AG04450 (cell line): Measurements from ENCODE around the gene PTGFRN. TPM values are rescaled to one million over a fixed set of nuclear protein-coding genes. Genes with fewer than 3 reads are reported as not detected.

ENCODE experiments used
- CTCF ChIA-PET: fragments of 300-600, 350-600 bp; formaldehyde crosslinking; extraction: SDS; loops from one replicate; lab custom pipeline; 2022; ENCODE audit warnings: antibody characterized with exemption, inconsistent platforms; lab: Charles Lee
- POLR2A ChIA-PET: fragments of 350-600 bp; formaldehyde crosslinking; extraction: SDS; loops from one replicate; lab custom pipeline; 2021; ENCODE audit warnings: antibody characterized with exemption, inconsistent platforms; lab: Yijun Ruan, JAX
- DNase-seq: peaks from one replicate; pipeline ENCODE4 v3.0.0-alpha.2; 2011; ENCODE audit warnings: low read depth, low spot score
- H3K27ac ChIP-seq: one replicate; pipeline ENCODE4 v1.5.1; 2012; ENCODE audit warnings: low read depth, low read length, control low read depth
- H3K27me3 ChIP-seq: one replicate; pipeline ENCODE4 v1.6.0; 2012; ENCODE audit warnings: low read length; ENCODE audit not compliant: control insufficient read depth, insufficient read depth
- H3K4me3 ChIP-seq: 2 replicates; pipeline ENCODE4 v1.5.1; 2011; ENCODE audit warnings: mild to moderate bottlenecking, low read depth, low read length, control low read depth
- H3K9me3 ChIP-seq: 2 replicates; pipeline ENCODE4 v1.5.1; 2012; ENCODE audit warnings: low read length; ENCODE audit not compliant: control insufficient read depth, insufficient read depth
- polyA plus RNA-seq: library from polyadenylated mRNA; depleted of rRNA; stranded (reverse); fragments of >200 nt; gene quantifications from 2 replicates; pipeline ENCODE4 v1.2.3, GENCODE V29; 2011
- TF ChIP-seq, protein P1 (sequence below): IDR thresholded peaks from 2 replicates; pipeline ENCODE4 v1.5.1; 2011; ENCODE audit warnings: low read depth, low read length, control low read depth, inconsistent platforms

Gene PTGFRN
- polyA plus RNA-seq, 1 experiment, result 0.46 TPM

- H3K4me3 ChIP-seq, result no peak overlapping the region
- POLR2A ChIA-PET, result no interaction called here
- H3K9me3 ChIP-seq, result no peaks in the 10 kb centered on the region
- TF ChIP-seq, protein P1, sequence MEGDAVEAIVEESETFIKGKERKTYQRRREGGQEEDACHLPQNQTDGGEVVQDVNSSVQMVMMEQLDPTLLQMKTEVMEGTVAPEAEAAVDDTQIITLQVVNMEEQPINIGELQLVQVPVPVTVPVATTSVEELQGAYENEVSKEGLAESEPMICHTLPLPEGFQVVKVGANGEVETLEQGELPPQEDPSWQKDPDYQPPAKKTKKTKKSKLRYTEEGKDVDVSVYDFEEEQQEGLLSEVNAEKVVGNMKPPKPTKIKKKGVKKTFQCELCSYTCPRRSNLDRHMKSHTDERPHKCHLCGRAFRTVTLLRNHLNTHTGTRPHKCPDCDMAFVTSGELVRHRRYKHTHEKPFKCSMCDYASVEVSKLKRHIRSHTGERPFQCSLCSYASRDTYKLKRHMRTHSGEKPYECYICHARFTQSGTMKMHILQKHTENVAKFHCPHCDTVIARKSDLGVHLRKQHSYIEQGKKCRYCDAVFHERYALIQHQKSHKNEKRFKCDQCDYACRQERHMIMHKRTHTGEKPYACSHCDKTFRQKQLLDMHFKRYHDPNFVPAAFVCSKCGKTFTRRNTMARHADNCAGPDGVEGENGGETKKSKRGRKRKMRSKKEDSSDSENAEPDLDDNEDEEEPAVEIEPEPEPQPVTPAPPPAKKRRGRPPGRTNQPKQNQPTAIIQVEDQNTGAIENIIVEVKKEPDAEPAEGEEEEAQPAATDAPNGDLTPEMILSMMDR, result no peak
- H3K27ac ChIP-seq, result no peak overlapping the region
- DNase-seq, result no peak
- H3K27me3 ChIP-seq, result peaks cover 45% of the 10 kb centered on the region
- CTCF ChIA-PET, result interaction anchor here (0.6 kb wide), 1 partner anchor 95 kb away, joined by 5 read pairs; no protein-coding TSS in a partner anchor
Measured at GRCh38 chr1:116911779-116912469, 2.2 kb downstream of the PTGFRN start.

- no peak overlapping the region for H3K27ac ChIP-seq
- DNase-seq, result no peak
- peaks cover 42% of the 10 kb centered on the region for H3K27me3 ChIP-seq
- no peaks in the 10 kb centered on the region for H3K9me3 ChIP-seq
- H3K4me3 ChIP-seq, result no peak overlapping the region
- ChIA-PET CTCF (no interaction called here), POLR2A (no interaction called here)
- TF ChIP-seq, protein P1, result no peak
Measured at GRCh38 chr1:116912846-116913245, 3.1 kb downstream of the PTGFRN start.

DNA sequence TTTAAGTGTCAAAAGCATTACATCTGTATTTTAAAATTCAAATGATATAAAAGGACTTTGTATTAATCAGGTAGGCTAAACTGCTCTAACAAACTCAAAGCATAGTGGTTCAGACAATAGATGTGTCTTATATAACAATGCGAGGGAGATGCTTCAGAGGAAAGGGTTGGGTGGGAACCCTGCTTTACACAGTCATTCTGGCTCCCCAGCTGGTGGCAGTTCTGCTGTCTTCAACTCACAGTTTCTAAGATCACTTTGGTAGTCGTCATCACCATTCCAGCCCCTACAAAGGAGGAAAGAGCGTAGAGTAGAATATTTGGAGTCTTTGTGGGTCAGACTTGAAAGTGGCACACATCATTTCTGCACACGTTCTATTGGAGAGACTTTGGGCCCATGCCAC, 4.2 kb downstream of the PTGFRN start:
- TF ChIP-seq, protein P1, result no peak
- CTCF ChIA-PET, result no interaction called here

DNA sequence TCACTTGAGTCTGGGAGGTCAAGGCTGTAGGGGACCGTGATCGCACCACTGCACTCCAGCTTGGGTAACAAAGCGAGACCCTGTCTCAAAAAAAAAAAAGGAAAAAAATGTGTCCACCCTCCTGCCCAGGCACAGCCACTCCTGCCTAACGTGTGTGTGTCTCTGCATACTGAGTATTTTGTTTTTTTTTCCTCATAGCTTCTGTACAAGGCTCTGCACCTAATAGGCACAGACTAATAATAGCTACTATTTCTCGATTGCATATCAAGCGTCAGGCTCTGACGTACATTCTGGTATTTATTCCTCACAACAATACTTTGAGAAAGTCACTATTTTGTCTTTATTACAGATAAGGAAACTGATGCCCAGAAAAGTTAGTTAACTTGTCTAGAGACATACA, 5.0 kb downstream of the PTGFRN start:
- Histone ChIP-seq H3K9me3 (no peaks in the 10 kb centered on the region), H3K27ac (no peak overlapping the region), H3K4me3 (no peak overlapping the region), H3K27me3 (peaks cover 31% of the 10 kb centered on the region)
- ChIA-PET CTCF (no interaction called here), POLR2A (no interaction called here)
- TF ChIP-seq, protein P1, result no peak
- no peak for DNase-seq

More for the DNA sequence above, 4.2 kb downstream of the PTGFRN start:
- no peak overlapping the region for H3K27ac ChIP-seq
- H3K4me3 ChIP-seq, result no peak overlapping the region
- H3K9me3 ChIP-seq, result no peaks in the 10 kb centered on the region
- H3K27me3 ChIP-seq, result peaks cover 38% of the 10 kb centered on the region
- POLR2A ChIA-PET, result no interaction called here
- DNase-seq, result no peak

DNA sequence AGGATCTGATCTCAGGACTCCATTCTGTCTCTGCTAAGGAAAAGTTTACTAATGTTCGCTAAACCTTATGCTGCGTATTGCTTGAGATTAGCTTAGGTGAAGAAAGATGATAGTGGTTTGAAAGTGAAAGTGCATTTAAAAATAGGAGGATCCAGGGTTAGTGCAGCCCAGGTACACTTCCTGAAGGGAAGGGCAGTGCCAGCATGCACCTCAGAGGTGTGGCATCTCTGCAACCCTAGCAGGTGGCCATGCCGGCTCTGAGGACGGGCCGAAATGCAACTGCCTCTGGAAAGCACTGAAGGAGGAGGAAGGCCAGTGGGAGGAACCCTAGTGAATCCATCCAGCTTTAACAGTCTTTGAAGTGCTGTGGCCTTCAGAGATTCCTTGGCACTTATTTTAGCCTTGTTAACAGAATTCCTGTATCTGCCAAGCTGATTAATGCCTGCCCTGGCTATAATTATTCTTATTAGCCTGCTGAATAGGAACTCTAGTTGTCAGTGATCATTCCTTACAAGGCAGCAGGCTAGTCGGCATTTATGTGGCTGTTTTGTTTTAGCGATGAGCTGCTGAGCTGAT, 5.5 kb downstream of the PTGFRN start:
- peaks cover 26% of the 10 kb centered on the region for H3K27me3 ChIP-seq
- H3K9me3 ChIP-seq, result no peaks in the 10 kb centered on the region
- POLR2A ChIA-PET, result no interaction called here
- DNase-seq, result no peak
- CTCF ChIA-PET, result interaction anchor here (1.3 kb wide), 1 partner anchor 178 kb away, joined by 3 read pairs; no protein-coding TSS in a partner anchor
- TF ChIP-seq, protein P1, result no peak
- H3K4me3 ChIP-seq, result no peak overlapping the region
- H3K27ac ChIP-seq, result no peak overlapping the region
